ENCODE results near the gene LIN9.

GRCh38 chr1:226318471-226318870 is 9.5 kb upstream of the LIN9 start:
- TF ChIP-seq CTCF (IDR thresholded peaks at IDR 0.05; ENCODE audit: low read depth, low read length) (no peak), EZH2phosphoT487 (IDR thresholded peaks at IDR 0.05; ENCODE audit: low read depth) (no peak)
